Pancreas (tissue), 10 donors: ENCODE results near the gene TDRD7. TPM values are rescaled to one million over a fixed set of nuclear protein-coding genes. Genes with fewer than 3 reads are reported as not detected.

ENCODE experiments used
- ATAC-seq, 4 donors: fragments of 200-7000 bp; cut with Tn5 transposase; one replicate each; pipeline versions ENCODE4 v1.8.0 to v1.9.1; 2020; ENCODE audit warnings: mild to moderate bottlenecking in 4 of 4, moderate library complexity in 4 of 4
- DNase-seq, 6 donors: peaks; one replicate each; pipeline ENCODE4 v3.0.0-alpha.2; 2020
- FAIRE-seq: peaks from 2 replicates; lab custom pipeline; 2012; peaks lifted over from hg19 to GRCh38; lab: Jason Lieb, UNC
- H3K27ac ChIP-seq, 4 donors: fragments of 200-600 bp; sonication (generic); 1 replicate in 3 of 4; 2 replicates in 1 of 4; pipeline versions ENCODE4 v1.5.0 to v1.8.0; 2020
- H3K27me3 ChIP-seq, 4 donors: fragments of 200-600 bp; one replicate each; pipeline ENCODE4 v1.8.0; 2021
- H3K36me3 ChIP-seq, 3 donors: fragments of 200-600 bp; sonication (generic) in 1 of 3; one replicate each; pipeline versions ENCODE4 v1.5.0 to v1.8.0; 2020 to 2021
- H3K4me1 ChIP-seq, 3 donors: fragments of 200-600 bp; one replicate each; pipeline ENCODE4 v1.8.0; 2021
- H3K4me3 ChIP-seq, 4 donors: fragments of 200-600 bp; sonication (generic) in 2 of 4; one replicate each; pipeline versions ENCODE4 v1.5.0 to v1.8.0; 2020 to 2021
- H3K9me3 ChIP-seq, 4 donors: fragments of 200-600 bp; one replicate each; pipeline ENCODE4 v1.8.0; 2021
- CTCF ChIP-seq, 4 donors: fragments of 200-600 bp; sonication (generic) in 3 of 4; IDR thresholded peaks; one replicate each; pipeline versions ENCODE4 v1.5.0 to v1.8.0; 2021; ENCODE audit warnings: antibody characterized with exemption in 4 of 4
- WGBS, 2 donors: extraction: QIAGEN DNeasy Blood & Tissue Kit; methylation state at CpG; one replicate each; pipeline ENCODE4 v1.1.7; 2013; 5-methylcytosine and 5-hydroxymethylcytosine counted together
- intact Hi-C, 3 donors: fragments of 100-400 bp; cut with DNase I; formaldehyde crosslinking; loops; one replicate each; pipeline versions ENCODE4 v1.11.1 to v1.14.2; 2022
- polyA plus RNA-seq, 2 donors: library from polyadenylated mRNA; stranded (reverse); fragments of 200-250 nt; gene quantifications; one replicate each; pipeline ENCODE4 v1.2.3, GENCODE V29; 2013
- total RNA-seq, 6 donors: library from RNA; stranded (reverse); fragmentation: NEBNext Ultra II Directional in 4 of 6; extraction: Animal tissue kit (Norgen Biotek cat#: 25700) in 4 of 6; gene quantifications; one replicate each; pipeline versions ENCODE4 v1.2.1 to v1.2.4, GENCODE V29; 2021 to 2023
- donor health status: healthy with polysubstance abuse.
- donor health status: DM: no; HTN: no; CAD: no; lungs with moderate emphysema.
- donor health status: DM: no; HTN: no; CAD: no.
- donor health status: control.
- donor health status: control.
- donor health status: Bipolar disorder and iron deficiency.
- donor health status: DM: yes; HTN: yes; CAD: no.
- donor health status: DM: no; HTN: no; CAD: no.
- donor health status: DM: no; HTN: no; CAD: no.
- donor health status: DM: yes; HTN: yes; CAD: no.

TDRD7 gene
- total and polyA plus RNA-seq, 8 donors, result 3.4 to 9.5 (median 4.7) TPM

GRCh38 chr9:97531888-97532376 is 120.0 kb downstream of the TDRD7 start:
- WGBS, 2 donors, result 72 to 76% methylated on average over 9 of the region's 9 CpGs
- no peak for FAIRE-seq
- intact Hi-C loops, result no loop called here
- Histone ChIP-seq H3K4me1 (peaks cover 0 to 9% (median 0%) of the 10 kb centered on the region in 3 donors), H3K9me3 (no peaks in the 10 kb centered on the region), H3K36me3 (no peaks in the 10 kb centered on the region), H3K27me3 (no peaks in the 10 kb centered on the region), H3K4me3 (no peak overlapping the region), H3K27ac (no peak overlapping the region)
- DNase-seq, result no peak
- ATAC-seq, result no peak
- no peak for TF ChIP-seq CTCF (IDR thresholded peaks at IDR 0.05)

- no peak for FAIRE-seq
- Histone ChIP-seq H3K4me1 (peaks cover 0 to 9% (median 0%) of the 10 kb centered on the region in 3 donors), H3K4me3 (no peak overlapping the region), H3K27me3 (no peaks in the 10 kb centered on the region), H3K36me3 (no peaks in the 10 kb centered on the region), H3K27ac (no peak overlapping the region), H3K9me3 (no peaks in the 10 kb centered on the region)
- no peak for ATAC-seq
- DNase-seq, result no peak
- 94 to 97% methylated on average over 3 of the region's 3 CpGs for WGBS, 2 donors
- intact Hi-C loops, result no loop called here
- no peak for TF ChIP-seq CTCF (IDR thresholded peaks at IDR 0.05)
These were observed 122.3 kb downstream of the TDRD7 start for GRCh38 chr9:97534185-97534584.

- ATAC-seq, result no peak
- no peak for FAIRE-seq
- Histone ChIP-seq H3K27me3 (no peaks in the 10 kb centered on the region), H3K27ac (peak overlapping the region in 2 of 4 donors; percentile 39 to 65), H3K36me3 (no peaks in the 10 kb centered on the region), H3K4me1 (peaks cover 0 to 9% (median 0%) of the 10 kb centered on the region in 3 donors), H3K4me3 (no peak overlapping the region), H3K9me3 (no peaks in the 10 kb centered on the region)
- WGBS, 2 donors, result 91 to 96% methylated on average over 9 to 10 of the region's 10 CpGs
- intact Hi-C loops, result no loop called here
- DNase-seq, result no peak
- no peak for TF ChIP-seq CTCF (IDR thresholded peaks at IDR 0.05)
These were observed 123.2 kb downstream of the TDRD7 start for GRCh38 chr9:97534961-97535594.

- H3K36me3 ChIP-seq, result no peaks in the 10 kb centered on the region
- FAIRE-seq, result no peak
- peak overlapping the region; percentile 16 to 65 (median 32) for H3K27ac ChIP-seq
- intact Hi-C loops, result no loop called here
- peak in 3 of 4 donors; percentile 31 to 39 (median 31) for ATAC-seq
- H3K9me3 ChIP-seq, result no peaks in the 10 kb centered on the region
- no peak for TF ChIP-seq CTCF (IDR thresholded peaks at IDR 0.05)
- 70 to 74% methylated on average over 5 of the region's 5 CpGs for WGBS, 2 donors
- H3K4me3 ChIP-seq, result no peak overlapping the region
- H3K27me3 ChIP-seq, result no peaks in the 10 kb centered on the region
- H3K4me1 ChIP-seq, result peaks cover 0 to 9% (median 0%) of the 10 kb centered on the region in 3 donors
- no peak for DNase-seq
These were observed 123.9 kb downstream of the TDRD7 start for GRCh38 chr9:97535771-97536170.

GRCh38 chr9:97536480-97536879 is 124.6 kb downstream of the TDRD7 start:
- Histone ChIP-seq H3K4me3 (no peak overlapping the region), H3K27me3 (no peaks in the 10 kb centered on the region), H3K36me3 (no peaks in the 10 kb centered on the region), H3K4me1 (peaks cover 0 to 9% (median 0%) of the 10 kb centered on the region in 3 donors), H3K27ac (peak overlapping the region; percentile 16 to 65 (median 32)), H3K9me3 (no peaks in the 10 kb centered on the region)
- FAIRE-seq (no peak), ATAC-seq (peak; percentile 82 to 91 (median 84)), DNase-seq (peak in 5 of 6 donors; percentile 42 to 78 (median 67))
- intact Hi-C loops, result no loop called here
- TF ChIP-seq CTCF (IDR thresholded peaks at IDR 0.05), result no peak
- WGBS, 2 donors, result 33 to 38% methylated on average over 9 of the region's 9 CpGs
